HG02938 (cell line): ENCODE data around the gene RPS2.
A peak's percentile ranks its signal among the peaks of the same experiment; 100 is the strongest.
"Not testable (repeated sequence)": the region's sequence is repeated elsewhere in the genome, so short reads cannot be mapped to it uniquely, and the experiment has no call there.

Experiments used
- ATAC-seq: cut with Tn5 transposase; IDR thresholded peaks from one replicate; pipeline ENCODE4 v1.9.1; 2021; ENCODE audit warnings: mild to moderate bottlenecking, moderate library complexity; ENCODE audit not compliant: unreplicated experiment

The RPS2 gene

GRCh38 chr16:1965396-1966001 lies 873 bp upstream of the RPS2 start:
- no peak for ATAC-seq

GRCh38 chr16:1963806-1964505 lies 670 bp downstream of the RPS2 start:
- no peak for ATAC-seq

- ATAC-seq: not testable (repeated sequence)
These were observed 2.2 kb downstream of the RPS2 start for GRCh38 chr16:1962161-1963153.

GRCh38 chr16:1961651-1962067 lies 3.0 kb downstream of the RPS2 start:
- no peak for ATAC-seq

- no peak for ATAC-seq
These were observed 3.7 kb downstream of the RPS2 start for GRCh38 chr16:1960665-1961630.

- ATAC-seq: peak; percentile 66
These were observed 5.2 kb downstream of the RPS2 start, which contains the start of gene NDUFB10 for GRCh38 chr16:1959269-1960039. NDUFB10 (plus strand) TSS chr16:1959538; CDS start chr16:1959625, 87 bp downstream.

- no peak for ATAC-seq
These were observed 5.8 kb downstream of the RPS2 start for GRCh38 chr16:1958715-1959268.

- not testable (repeated sequence) for ATAC-seq
These were observed 6.5 kb downstream of the RPS2 start for GRCh38 chr16:1958143-1958491.

- not testable (repeated sequence) for ATAC-seq
These were observed 7.0 kb downstream of the RPS2 start for GRCh38 chr16:1957434-1958142.

GRCh38 chr16:1953734-1954133 lies 10.9 kb downstream of the RPS2 start:
- no peak for ATAC-seq

GRCh38 chr16:1950559-1950958 lies 14.1 kb downstream of the RPS2 start:
- no peak for ATAC-seq

GRCh38 chr16:1950047-1950446 lies 14.6 kb downstream of the RPS2 start:
- ATAC-seq: no peak

GRCh38 chr16:1949507-1949906 lies 15.1 kb downstream of the RPS2 start:
- no peak for ATAC-seq

GRCh38 chr16:1947369-1947670 lies 17.3 kb downstream of the RPS2 start:
- ATAC-seq: no peak

GRCh38 chr16:1946495-1947368 lies 17.9 kb downstream of the RPS2 start:
- ATAC-seq: no peak

GRCh38 chr16:1945559-1946391 lies 18.9 kb downstream of the RPS2 start:
- no peak for ATAC-seq

- no peak for ATAC-seq
These were observed 19.9 kb downstream of the RPS2 start for GRCh38 chr16:1944612-1945199.
